Stomach (tissue), 9 donors: ENCODE data around the gene USP3. TPM values are rescaled to one million over a fixed set of nuclear protein-coding genes. Genes with fewer than 3 reads are reported as not detected.

Experiments
- DNase-seq, 2 donors: peaks; one replicate each; pipeline versions ENCODE4 v3.0.0 to v3.0.0-alpha.2; 2013 to 2019
- H3K27ac ChIP-seq, 5 donors: fragments of 200-600 bp in 4 of 5; sonication (generic) in 4 of 5; one replicate each; pipeline ENCODE4 v1.5.1; 2013 to 2019; ENCODE audit warnings: mild to moderate bottlenecking in 1 of 5, moderate library complexity in 1 of 5
- H3K27me3 ChIP-seq, 3 donors: fragments of 200-600 bp; sonication (generic); one replicate each; pipeline ENCODE4 v1.5.1; 2017 to 2019; ENCODE audit warnings: mixed run types in 1 of 3
- H3K36me3 ChIP-seq, 4 donors: fragments of 200-600 bp; sonication (generic); 1 replicate in 3 of 4; 2 replicates in 1 of 4; pipeline ENCODE4 v1.5.1; 2016 to 2019
- H3K4me1 ChIP-seq, 4 donors: fragments of 200-600 bp; sonication (generic); one replicate each; pipeline ENCODE4 v1.5.1; 2016 to 2019
- H3K4me3 ChIP-seq, 4 donors: fragments of 200-600 bp; sonication (generic) in 3 of 4; one replicate each; pipeline ENCODE4 v1.5.1; 2016 to 2019; ENCODE audit warnings: mild to moderate bottlenecking in 1 of 4
- H3K9me3 ChIP-seq, 4 donors: fragments of 200-600 bp; sonication (generic); one replicate each; pipeline ENCODE4 v1.5.1; 2016 to 2019
- CTCF ChIP-seq, 7 experiments: fragments of 450-650 bp in 4 of 7; fragments of 200-600 bp in 3 of 7; sonication (generic) in 3 of 7; IDR thresholded peaks; one replicate each; pipeline ENCODE4 v1.5.1; 2016 to 2019; ENCODE audit warnings: antibody characterized with exemption in 7 of 7, control low read depth in 2 of 7, mild to moderate bottlenecking in 1 of 7
- EP300 ChIP-seq: sonication (generic); formaldehyde crosslinking; IDR thresholded peaks from one replicate; pipeline ENCODE4 v1.6.1; 2017; ENCODE audit warnings: antibody characterized with exemption
- POLR2A ChIP-seq, 4 donors: fragments of 450-650 bp; IDR thresholded peaks; one replicate each; pipeline ENCODE4 v1.6.1; 2016; ENCODE audit warnings: antibody characterized with exemption in 4 of 4, control low read depth in 2 of 4, mild to moderate bottlenecking in 1 of 4, moderate library complexity in 1 of 4
- POLR2AphosphoS5 ChIP-seq, 3 donors: sonication (generic); formaldehyde crosslinking; IDR thresholded peaks; one replicate each; pipeline ENCODE4 v1.6.1; 2016; ENCODE audit warnings: antibody characterized with exemption in 3 of 3
- WGBS, 5 donors: extraction: QIAGEN DNeasy Blood & Tissue Kit in 3 of 5; methylation state at CpG; one replicate each; pipeline versions ENCODE4 v1.1.5 to v1.1.7; 2013 to 2018; 5-methylcytosine and 5-hydroxymethylcytosine counted together
- intact Hi-C: fragments of 100-400 bp; cut with DNase I; formaldehyde crosslinking; loops from one replicate; pipeline ENCODE4 v1.15.1; 2023; ENCODE audit warnings: low total_unique reads
- polyA plus RNA-seq, 3 donors: library from polyadenylated mRNA; stranded (reverse); fragments of 200-250 nt; gene quantifications; one replicate each; pipeline ENCODE4 v1.2.3, GENCODE V29; 2013
- total RNA-seq, 5 donors: library from RNA; depleted of rRNA; stranded (reverse); fragments of >200 nt; gene quantifications; one replicate each; pipeline versions ENCODE4 v1.1.0 to v1.2.3, GENCODE V29; 2014 to 2016
- donor health status: healthy with polysubstance abuse.
- donor health status: Bipolar disorder and iron deficiency.
- donor health status: healthy.

The USP3 gene
- total and polyA plus RNA-seq, 8 donors, result 10.5 to 174 (median 26.5) TPM

- H3K4me1 ChIP-seq, result peaks cover 22 to 86% (median 44%) of the 10 kb centered on the region in 4 donors
- intact Hi-C loops, result loop anchor here (10.0 kb wide), 1 partner anchor 99 kb away; the partner anchor contains the start of gene FBXL22
- H3K27ac ChIP-seq, result peak overlapping the region in 2 of 5 donors; percentile 98 to 100
- no peaks in the 10 kb centered on the region for H3K36me3 ChIP-seq
- 71 to 83% (median 78%) methylated on average over 5 of the region's 5 CpGs for WGBS, 5 donors
- DNase-seq, result no peak
- TF ChIP-seq CTCF (IDR thresholded peaks at IDR 0.05), result no peak
- no peak for TF ChIP-seq POLR2A (IDR thresholded peaks at IDR 0.05)
- no peak for TF ChIP-seq POLR2AphosphoS5 (IDR thresholded peaks at IDR 0.05)
- TF ChIP-seq EP300, result no peak
- H3K4me3 ChIP-seq, result peak overlapping the region in 2 of 4 donors; percentile 22 to 23
- H3K27me3 ChIP-seq, result no peaks in the 10 kb centered on the region
- no peaks in the 10 kb centered on the region for H3K9me3 ChIP-seq
Measured at GRCh38 chr15:63495780-63496488, 8.5 kb upstream of the USP3 start.

GRCh38 chr15:63497642-63498467 lies 6.5 kb upstream of the USP3 start:
- peak overlapping the region in 1 of 4 donors; percentile 23 for H3K4me3 ChIP-seq
- TF ChIP-seq POLR2AphosphoS5 (IDR thresholded peaks at IDR 0.05) (peak in 2 of 3 donors; percentile 33 to 57), EP300 (no peak)
- no peaks in the 10 kb centered on the region for H3K27me3 ChIP-seq
- H3K9me3 ChIP-seq, result no peaks in the 10 kb centered on the region
- intact Hi-C loops, result loop anchor here (10.0 kb wide), 1 partner anchor 97 kb away; the partner anchor contains the start of gene FBXL22
- peak; percentile 56 to 71 for DNase-seq
- peak overlapping the region; percentile 41 to 100 (median 66) for H3K27ac ChIP-seq
- no peaks in the 10 kb centered on the region for H3K36me3 ChIP-seq
- peaks cover 37 to 90% (median 61%) of the 10 kb centered on the region in 4 donors for H3K4me1 ChIP-seq
- WGBS, 5 donors, result 57 to 75% (median 68%) methylated on average over 8 of the region's 8 CpGs

- 86 to 94% (median 92%) methylated on average over 6 of the region's 6 CpGs for whole genome bisulfite sequencing, 5 donors
- peak overlapping the region; percentile 11 to 100 (median 66) for H3K27ac ChIP-seq
Measured at GRCh38 chr15:63499175-63499549, 5.2 kb upstream of the USP3 start.

GRCh38 chr15:63499611-63500010 lies 4.8 kb upstream of the USP3 start:
- H3K4me1 ChIP-seq, result peaks cover 41 to 84% (median 74%) of the 10 kb centered on the region in 4 donors
- no peaks in the 10 kb centered on the region for H3K9me3 ChIP-seq
- no peaks in the 10 kb centered on the region for H3K27me3 ChIP-seq
- H3K36me3 ChIP-seq, result no peaks in the 10 kb centered on the region
- WGBS, 5 donors, result 76 to 92% (median 88%) methylated on average over 4 of the region's 4 CpGs
- intact Hi-C loops, result loop anchor here (10.0 kb wide), 1 partner anchor 95 kb away; the partner anchor contains the start of gene FBXL22
- H3K27ac ChIP-seq, result peak overlapping the region in 3 of 5 donors; percentile 66 to 100 (median 98)
- no peak for TF ChIP-seq CTCF (IDR thresholded peaks at IDR 0.05)
- TF ChIP-seq POLR2AphosphoS5 (IDR thresholded peaks at IDR 0.05), result no peak
- TF ChIP-seq EP300, result no peak
- no peak for TF ChIP-seq POLR2A (IDR thresholded peaks at IDR 0.05)
- DNase-seq, result no peak
- H3K4me3 ChIP-seq, result no peak overlapping the region

More at GRCh38 chr15:63499175-63499549, 5.2 kb upstream of the USP3 start:
- intact Hi-C loops, result loop anchor here (10.0 kb wide), 1 partner anchor 96 kb away; the partner anchor contains the start of gene FBXL22
- peaks cover 41 to 86% (median 72%) of the 10 kb centered on the region in 4 donors for H3K4me1 ChIP-seq
- H3K9me3 ChIP-seq, result no peaks in the 10 kb centered on the region
- DNase-seq, result no peak
- TF ChIP-seq CTCF (IDR thresholded peaks at IDR 0.05) (no peak), POLR2AphosphoS5 (IDR thresholded peaks at IDR 0.05) (no peak), EP300 (no peak), POLR2A (IDR thresholded peaks at IDR 0.05) (no peak)
- H3K4me3 ChIP-seq, result no peak overlapping the region
- no peaks in the 10 kb centered on the region for H3K36me3 ChIP-seq
- H3K27me3 ChIP-seq, result no peaks in the 10 kb centered on the region
